ENCODE data around the gene GLIPR1L1.

Gene GLIPR1L1

DNA sequence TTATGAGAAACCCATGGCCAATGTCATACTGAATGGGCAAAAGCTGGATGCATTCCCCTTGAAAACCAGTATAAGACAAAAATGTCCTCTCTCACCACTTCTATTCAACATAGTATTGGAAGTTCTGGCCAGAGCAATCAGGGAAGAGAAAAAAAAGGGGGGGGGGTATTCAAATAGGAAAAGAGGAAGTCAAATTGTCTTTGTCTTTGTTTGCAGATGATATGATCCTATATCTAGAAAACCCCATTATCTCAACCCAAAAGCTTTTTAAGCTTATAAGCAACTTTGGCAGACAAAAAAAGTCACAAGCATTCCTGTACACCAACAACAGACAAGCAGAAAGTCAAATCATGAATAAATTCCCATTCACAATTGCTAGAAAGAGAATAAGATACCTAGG is 19.5 kb downstream of the GLIPR1L1 start:
- DNase-seq = no peak

GRCh38 chr12:75360920-75361319 is 26.4 kb downstream of the GLIPR1L1 start:
- DNase-seq = no peak

- no peak for DNase-seq
These were observed 26.9 kb downstream of the GLIPR1L1 start for GRCh38 chr12:75361408-75361807.

DNA sequence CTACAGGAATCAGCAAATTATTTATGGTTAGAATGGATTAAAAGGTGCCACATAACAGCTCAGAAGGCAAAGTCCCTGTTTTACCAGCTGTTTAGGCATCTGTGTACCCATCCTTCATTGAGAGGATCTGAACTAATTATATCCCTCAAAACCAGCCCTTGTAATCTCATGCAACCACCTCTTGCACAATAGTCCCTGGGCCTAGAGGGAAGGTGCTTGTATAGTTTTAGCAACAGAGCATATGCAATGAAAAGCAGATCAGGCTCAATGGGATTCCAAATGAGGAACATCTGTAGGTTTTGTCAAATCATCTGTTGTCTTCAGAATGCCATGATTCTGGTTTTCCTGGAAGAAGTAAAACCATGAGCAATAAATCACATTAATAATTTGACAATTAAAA is 30.4 kb downstream of the GLIPR1L1 start:
- peak; percentile 26 for DNase-seq

DNA sequence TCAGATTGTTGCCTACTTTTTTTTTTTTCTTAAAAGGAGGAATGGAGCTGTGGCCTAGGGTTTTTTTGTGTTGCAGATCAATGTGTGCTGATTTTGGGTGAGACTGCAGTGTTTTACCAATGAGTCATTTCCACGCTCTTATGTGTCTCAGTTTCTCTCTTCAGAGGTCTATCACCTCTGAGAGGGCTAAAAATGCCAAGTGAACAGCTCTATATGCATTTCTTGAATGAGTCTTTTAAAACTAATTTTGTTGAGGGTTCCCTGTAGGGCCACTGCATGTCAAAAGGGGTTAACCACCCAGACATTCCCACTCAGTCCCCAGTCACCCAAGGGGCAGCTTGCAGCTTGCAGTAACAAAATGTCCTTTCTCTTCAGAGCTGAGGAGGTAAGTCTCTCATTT is 32.2 kb downstream of the GLIPR1L1 start:
- DNase-seq = no peak

DNA sequence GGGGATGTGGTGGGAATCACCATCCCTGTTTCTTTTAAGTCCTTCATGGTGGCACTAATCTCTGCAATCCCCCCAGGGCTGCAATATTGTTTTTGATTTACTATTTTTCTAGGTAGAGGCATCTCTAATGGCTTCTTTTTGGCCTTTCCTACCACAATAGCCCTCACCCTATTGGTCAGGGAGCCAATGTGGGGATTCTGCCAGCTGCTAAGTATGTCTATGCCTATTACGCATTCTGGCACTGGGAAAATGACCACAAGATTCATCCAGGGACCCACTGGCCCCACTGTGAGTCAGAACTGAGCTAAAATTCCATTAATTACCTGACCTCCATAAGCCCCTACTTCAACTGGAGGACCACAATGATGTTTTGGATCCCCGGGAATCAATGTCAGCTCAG is 40.5 kb downstream of the GLIPR1L1 start:
- no peak for DNase-seq

- DNase-seq = no peak
These were observed 43.9 kb downstream of the GLIPR1L1 start for GRCh38 chr12:75378354-75378753.

- peak; percentile 59 for DNase-seq
These were observed 54.6 kb downstream of the GLIPR1L1 start for GRCh38 chr12:75389061-75389460.

- peak; percentile 32 for DNase-seq
These were observed 55.2 kb downstream of the GLIPR1L1 start for GRCh38 chr12:75389706-75390105.

DNA sequence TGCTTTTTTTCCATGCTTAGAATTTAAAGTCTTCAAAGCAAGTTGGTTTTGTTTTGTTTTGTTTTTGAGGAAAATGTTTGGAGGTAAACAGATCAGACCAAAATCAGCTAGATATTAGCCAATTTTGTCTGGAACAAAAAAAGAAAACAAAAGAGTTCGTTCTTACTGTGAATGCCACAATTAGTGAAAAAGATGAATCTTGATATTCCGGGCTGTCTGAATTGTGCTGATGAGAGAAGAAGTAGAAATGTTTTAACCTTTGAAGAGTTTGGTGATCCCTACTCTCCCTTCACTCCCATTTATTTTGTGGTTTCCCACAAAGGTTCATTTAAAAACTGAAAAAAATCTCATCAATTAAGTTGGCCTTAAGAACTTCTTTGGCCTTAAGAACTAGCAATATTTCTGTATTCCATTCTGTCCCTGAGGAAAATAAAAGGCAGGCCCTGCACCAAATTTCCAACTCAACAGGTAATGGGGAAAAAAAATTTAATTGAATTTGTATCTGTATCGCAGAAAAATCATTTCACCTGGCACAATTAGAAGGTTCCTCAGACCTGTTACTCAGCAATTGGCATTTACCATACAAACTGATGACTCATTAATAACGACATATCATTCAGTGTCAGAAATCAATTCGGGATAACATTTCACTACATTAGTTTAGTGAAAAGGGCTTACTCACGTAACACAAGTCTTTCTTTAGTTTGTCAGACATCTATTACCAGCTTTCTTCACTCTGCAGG is 55.9 kb downstream of the GLIPR1L1 start:
- no peak for DNase-seq

GRCh38 chr12:75390899-75391538 is 56.5 kb downstream of the GLIPR1L1 start, which contains the start of gene GLIPR1L2:
Gene GLIPR1L2 (plus strand): TSS chr12:75391089. CDS start chr12:75391117, 28 bp downstream.
- DNase-seq = peak; percentile 100

DNA sequence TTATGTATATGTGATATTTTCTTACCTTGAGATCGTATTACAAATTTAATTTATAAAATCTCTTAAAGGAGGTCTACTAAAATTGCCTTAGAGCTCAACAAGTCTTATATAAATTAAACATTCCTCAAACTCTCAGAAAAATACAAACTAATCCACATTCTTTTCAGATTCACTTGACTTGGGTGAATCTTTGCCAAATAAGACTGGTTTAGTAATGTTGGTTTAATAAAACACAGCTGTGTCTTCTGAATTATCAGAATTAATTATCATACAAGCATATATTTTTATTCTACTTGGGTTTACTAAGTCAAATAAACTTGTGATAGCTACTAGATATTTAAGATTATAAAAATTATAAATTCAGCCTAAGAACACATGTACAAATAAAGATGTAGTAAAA is 69.8 kb downstream of the GLIPR1L1 start:
- DNase-seq = no peak

GRCh38 chr12:75407683-75408082 is 73.2 kb downstream of the GLIPR1L1 start:
- DNase-seq = no peak

DNA sequence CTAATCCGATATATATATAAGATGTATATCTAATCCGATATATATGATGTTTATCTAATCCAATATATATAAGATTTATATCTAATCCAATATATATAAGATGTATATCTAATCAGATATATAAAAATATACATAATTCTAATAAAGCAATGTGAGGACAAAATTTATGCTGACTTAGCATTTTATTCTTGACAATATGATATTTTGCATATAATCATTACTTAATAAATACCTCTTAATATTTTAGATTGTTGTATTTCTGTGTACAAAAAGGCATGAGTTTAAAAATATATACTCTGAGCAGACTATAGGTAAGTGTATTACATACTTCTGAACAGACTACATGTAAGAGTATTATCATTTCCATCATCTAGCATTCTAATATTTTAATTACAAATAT is 75.4 kb downstream of the GLIPR1L1 start:
- no peak for DNase-seq

- DNase-seq = no peak
These were observed 80.2 kb downstream of the GLIPR1L1 start for GRCh38 chr12:75414671-75415070.

DNA sequence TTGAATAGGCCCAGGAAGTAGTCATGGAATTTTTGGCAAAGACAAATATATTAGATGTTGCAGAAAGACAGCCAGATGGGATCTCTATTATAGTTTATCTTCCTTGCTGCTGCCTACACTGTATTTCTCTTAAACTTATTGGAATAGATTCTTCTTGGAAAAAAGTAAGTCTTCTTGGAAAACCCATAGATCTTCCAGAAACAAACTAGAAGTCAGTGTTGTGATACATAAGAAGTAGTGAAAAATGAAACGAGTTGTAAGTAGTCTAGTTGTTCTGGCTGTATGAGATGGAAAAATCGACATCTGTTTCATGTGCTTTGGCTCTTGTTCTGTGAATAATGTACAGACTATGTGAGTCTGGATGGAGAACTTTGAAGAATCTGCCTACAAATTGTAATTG is 85.4 kb downstream of the GLIPR1L1 start:
- no peak for DNase-seq
